GM19463 (cell line): Measurements from ENCODE around the gene SMIM21.

Source experiments
- ATAC-seq: cut with Tn5 transposase; IDR thresholded peaks from one replicate; pipeline ENCODE4 v1.9.1; 2021; ENCODE audit warnings: mild to moderate bottlenecking, moderate library complexity; ENCODE audit not compliant: unreplicated experiment

Gene SMIM21

DNA sequence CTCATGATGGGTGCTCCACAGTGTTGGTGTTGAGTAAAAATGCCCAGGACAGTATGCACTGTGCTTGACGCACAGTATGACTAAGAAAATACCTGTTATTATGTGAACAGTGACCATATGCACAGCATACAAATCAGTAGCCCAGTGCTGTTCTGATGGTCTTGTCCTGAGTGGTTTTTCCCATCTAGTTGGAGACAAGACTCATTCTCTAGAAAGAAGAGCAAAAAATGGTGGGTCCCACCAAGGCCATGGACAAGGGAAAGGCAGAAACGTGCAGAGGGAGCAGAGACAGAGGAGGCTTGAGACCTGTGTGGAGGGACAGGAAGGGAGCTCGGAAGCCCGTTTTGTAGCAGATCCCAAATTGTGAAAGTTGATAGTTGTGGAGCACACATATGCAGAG lies 987 bp upstream of the SMIM21 start:
- ATAC-seq: no peak

DNA sequence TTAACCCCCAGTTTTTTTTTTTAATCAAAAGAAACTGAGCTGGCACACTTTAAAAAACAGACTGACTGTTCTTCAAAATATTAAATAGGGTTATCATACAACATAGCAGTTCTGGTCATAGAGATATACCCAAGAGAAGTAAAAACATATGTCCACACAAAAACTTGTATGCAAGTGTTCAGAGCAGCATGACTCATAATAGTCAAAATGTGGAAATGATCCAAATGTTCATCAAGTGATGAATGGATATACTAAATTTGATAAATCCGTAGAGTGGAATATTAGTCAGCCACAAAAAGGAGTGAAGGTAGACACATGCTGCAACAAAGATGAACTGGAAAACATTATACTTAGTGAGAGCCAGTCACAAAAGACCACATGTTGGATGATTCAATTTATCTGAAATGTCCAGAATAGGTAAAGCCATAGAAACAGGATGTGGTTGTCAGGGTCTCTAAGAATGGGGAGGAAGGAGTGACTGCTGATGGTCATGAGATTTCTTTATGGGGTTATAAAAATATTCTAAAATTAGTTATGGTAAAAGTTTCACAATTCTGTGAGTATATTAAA lies 5.1 kb downstream of the SMIM21 start:
- no peak for ATAC-seq

DNA sequence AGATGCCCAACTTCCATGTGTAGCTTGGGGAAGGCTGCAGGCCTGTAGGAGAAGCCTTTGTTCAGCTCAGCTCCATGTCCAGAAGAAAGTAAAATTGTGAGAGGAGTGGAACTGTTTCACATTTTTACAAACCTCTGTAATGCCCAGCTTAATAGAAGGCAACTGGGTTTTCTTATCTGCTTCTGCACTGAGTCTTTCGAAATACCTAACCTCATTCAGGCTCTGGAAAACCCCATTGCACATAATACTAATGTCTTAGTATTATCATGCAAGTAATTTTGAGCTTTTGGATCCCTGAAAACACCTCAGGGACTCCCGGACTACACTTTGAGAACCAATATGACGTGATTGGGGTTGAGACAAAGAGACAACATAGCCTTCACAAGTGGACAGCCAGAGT lies 5.8 kb downstream of the SMIM21 start:
- ATAC-seq: no peak

- ATAC-seq: no peak
Measured at GRCh38 chr18:75418293-75419005, 9.1 kb downstream of the SMIM21 start.

DNA sequence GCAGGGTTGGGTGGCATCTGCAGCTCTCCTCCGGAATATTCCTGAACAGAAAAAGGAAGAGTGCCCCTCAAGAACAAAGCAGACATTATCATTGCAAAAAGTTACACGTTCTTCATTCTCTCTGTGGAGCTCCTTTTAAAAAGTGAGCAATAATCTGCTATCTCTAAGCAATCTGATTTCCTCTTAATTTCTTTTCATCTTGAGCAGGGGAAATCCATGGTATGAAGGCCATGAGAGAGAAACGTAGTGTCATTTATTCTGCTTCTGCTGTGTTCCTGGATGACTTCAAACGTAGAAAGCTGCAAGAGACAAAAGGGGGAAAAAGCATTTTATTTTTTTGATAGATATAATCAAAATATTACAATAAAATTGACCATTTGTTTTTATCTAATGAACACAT lies 16.9 kb downstream of the SMIM21 start:
- no peak for ATAC-seq

GRCh38 chr18:75409806-75410205 lies 17.7 kb downstream of the SMIM21 start:
- no peak for ATAC-seq

DNA sequence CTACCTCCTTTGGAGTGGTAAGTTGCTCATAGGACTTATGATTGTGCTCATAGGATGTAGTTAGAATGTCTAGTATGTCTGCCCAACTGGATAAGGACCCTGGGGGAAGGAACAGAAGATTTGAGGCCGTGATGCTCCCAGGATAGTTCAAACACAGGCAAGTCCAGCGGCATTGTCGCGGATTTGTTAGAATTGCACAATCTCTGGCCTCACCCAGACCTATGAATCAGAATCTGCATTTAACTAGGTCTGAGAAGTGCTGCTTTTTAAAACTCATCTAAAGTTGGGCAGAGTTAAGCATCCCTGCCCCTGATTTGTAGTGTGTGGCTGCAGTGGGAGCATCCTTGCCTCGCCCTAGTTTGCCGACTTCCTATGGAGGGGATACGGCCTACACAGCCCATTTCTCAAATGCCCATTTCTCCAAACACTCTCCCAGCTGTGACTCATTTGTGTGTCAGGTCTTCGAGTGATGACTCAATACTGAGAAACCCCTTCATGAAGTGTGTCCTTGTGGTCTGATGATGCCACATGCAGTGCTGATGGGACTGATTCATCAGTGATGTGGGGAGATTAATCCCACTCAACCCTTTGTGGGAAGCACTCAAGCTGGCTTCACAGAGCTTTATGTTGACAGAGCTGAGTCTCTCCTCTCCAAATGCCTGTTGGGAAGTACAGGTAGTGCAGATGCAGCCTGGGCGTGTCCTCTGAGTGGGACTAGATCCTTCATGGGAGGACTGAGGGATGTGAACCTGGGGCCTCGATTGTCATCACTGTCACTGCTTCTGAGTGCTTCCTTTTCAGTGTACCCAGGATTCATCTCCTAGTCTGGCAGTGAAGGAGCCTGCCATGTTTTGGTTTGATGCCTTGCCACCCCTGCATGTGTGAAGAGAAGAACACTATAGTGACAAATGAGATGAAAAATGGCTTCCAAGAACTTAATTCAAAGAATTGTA lies 18.7 kb downstream of the SMIM21 start:
- ATAC-seq: no peak

DNA sequence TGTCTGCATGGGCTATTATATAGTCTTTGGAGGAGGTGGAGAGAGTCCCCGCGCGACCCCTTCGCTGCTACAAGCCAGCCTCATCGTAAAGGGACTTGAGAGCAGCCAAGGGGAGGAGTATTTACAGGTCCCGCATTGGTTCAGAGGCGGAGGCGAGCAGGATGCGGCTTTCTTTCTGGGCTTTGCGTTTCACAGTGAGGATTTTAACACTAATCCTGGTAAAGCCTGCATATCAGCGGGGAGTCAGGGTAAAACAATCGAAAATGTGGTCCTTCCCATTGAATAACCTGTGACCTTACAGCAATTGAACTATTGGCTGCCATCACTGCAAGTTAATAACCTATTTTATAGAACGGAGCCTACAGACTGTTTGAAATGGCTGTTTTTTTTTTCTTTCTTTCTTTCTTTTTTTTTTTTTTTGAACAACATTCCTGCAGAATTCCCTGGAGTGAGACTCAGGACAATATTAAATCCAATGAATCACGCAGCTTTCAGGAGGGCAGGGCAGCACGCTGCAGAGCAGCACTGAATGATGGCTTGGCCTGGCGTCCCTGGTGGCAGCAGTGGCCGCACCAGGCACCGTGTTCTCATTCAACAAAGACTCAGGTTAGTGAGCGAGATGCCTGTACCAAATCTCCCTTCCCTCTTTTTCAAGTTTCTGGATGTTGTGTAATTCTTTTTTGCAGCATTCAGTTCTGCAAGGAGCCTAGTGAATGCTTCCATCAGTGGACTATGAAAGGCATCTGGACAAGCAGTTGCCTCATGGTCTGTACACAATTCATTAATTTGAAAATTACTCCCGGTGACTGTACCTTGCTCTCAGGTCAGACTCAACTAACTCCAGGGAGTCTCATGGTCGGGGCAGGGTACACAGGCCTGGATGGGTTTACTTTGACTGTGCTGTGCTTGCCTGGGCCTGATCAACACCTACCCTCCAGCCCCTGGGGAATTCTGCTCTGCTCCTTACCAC lies 19.8 kb downstream of the SMIM21 start:
- ATAC-seq: no peak

- ATAC-seq: no peak
Measured at GRCh38 chr18:75406491-75407445, 20.7 kb downstream of the SMIM21 start.

DNA sequence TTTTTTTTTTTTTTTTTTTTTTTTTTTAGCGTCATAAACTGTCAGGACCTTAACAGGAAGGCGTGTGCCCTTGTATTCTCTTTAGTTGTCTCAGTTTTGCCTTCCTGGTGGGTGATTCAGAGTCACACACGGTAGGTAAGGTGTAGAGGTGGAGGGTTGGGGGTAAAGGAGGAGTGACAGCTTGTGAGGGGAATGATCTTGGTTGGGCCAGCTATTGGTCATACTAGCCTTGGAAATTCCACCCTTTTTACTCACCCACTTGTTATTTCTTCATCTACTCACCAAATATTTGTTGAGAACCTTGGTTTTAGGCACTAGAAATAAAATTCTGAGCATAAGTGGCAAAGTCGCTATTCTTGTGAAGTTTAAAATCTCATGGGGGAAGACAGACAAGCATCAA lies 22.2 kb downstream of the SMIM21 start:
- no peak for ATAC-seq

DNA sequence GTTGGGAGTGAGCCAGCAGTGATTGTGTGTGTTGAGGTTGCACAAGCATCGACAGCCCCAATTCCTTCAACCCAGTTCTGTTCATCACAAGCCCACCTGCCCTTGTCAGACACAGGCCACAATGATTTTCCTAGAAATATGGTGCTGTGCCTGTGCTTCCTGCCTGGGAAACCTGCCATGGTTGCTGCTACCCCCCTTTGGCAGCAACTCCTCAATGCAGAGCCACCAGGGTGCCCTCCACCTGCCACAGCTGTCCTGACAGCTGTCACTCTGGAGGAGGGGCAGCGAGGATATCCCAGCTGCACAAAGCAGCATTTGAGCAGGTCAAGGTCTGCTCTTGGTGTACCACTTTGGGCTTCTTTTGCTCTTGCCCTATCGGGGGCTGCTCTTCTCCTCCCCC lies 27.1 kb downstream of the SMIM21 start:
- ATAC-seq: no peak

- no peak for ATAC-seq
Measured at GRCh38 chr18:75395137-75395536, 32.4 kb downstream of the SMIM21 start.

DNA sequence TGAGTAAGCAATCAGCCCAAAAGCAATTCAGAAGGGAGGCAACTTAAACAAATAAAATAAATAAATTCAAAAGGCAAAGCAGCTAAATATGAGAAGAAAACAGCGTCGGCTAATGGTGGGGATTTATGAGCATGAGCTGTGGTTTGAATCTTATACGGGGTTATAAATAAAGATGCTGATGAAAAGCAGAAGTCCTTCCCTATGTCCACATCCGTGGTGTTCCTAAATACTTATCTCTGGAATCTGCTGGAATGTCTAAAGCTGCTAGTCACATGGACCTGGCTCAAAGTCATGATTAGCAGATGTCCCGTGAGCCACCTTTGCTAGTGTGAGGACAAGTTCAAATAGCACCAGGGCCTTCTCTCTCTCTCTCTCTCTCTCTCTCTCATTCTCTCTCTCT lies 33.8 kb downstream of the SMIM21 start:
- ATAC-seq: no peak

- no peak for ATAC-seq
Measured at GRCh38 chr18:75392226-75392578, 35.3 kb downstream of the SMIM21 start.

DNA sequence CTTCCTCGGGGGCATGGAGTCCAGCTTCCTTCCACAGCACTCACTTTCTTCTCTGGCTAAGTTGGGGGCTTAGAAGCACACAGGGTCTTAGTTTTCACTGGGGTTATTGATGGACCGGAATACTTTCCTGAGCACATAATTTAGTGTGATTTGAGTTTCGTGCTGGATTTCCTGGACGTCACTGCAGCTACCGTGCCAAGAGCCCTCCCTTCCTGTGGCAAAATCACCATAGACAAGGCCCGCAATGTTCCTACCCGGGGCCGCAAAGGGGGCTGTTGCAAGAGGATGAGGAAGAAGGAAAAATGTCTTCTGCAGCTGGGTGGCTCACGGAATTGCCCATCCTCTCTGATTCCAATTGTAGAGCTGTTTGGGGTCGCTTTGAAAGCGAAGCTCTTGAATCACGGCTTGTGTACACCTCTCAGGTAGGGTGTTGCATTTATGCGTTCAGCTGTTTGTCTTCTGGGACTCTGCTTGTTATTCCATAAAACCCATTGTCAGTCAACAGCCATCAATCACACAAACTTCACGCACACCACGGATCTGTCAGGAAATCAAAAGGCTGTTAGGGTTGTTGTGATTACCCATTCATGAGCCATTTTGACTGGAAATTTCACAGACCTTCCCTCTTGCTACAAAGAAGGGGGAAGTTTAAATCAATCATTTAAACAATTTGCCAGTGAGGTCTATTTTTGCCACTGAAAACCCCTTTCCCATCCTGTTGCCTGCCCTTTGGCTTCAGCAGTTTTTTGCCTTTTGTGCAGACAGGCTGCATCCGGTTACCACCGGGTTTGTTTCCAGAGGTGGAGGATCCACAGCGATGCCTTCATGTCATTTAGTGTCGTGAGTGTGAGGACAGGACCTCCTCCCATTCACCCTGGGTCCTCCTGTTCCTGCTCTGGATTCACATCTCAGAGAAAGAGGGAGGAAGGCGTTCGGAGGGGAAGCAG lies 36.0 kb downstream of the SMIM21 start:
- ATAC-seq: no peak

DNA sequence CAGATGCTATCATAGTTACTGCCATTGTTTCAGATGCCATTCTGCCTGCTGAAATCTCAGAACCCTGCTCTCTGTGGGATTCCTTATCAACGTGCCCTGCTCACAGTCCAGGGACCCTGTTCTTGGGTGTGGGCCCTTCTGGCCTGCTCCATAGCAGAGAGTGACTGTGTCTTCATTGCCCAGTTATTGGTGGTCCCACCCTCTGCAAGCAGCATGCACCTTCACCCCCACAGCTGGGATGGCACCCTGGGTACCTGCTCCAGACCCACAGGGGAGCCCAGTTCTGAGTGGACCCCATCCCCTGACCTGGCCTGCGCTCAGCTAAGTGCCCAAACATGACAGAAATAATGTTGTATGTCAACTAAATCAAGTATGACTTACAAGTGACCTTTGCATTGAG lies 36.6 kb downstream of the SMIM21 start:
- no peak for ATAC-seq

DNA sequence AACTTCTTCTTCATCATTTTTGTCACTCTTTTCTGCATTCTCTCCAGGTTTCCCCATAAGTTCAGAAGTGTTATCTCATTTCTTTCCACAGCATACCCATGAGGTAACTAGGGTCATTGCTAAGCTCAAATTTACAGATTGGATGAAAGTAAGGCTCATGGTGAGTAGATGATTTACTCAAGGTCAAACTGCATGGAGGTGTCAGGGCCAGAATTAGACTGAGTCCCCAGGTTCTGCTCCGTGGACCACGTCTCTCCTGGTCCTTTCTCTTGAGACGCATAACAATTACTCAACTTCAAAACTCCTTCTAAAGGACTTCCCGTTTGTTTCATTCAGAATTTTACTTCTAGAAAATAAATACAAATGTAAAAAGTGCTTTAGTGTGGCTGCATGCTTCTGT lies 43.4 kb downstream of the SMIM21 start:
- ATAC-seq: no peak
